Fibroblast of lung (primary cell): ENCODE data around the gene CHMP4A. TPM values are rescaled to one million over a fixed set of nuclear protein-coding genes. Genes with fewer than 3 reads are reported as not detected.

Source experiments
- DNase-seq, 2 donors: peaks; one replicate each; pipeline versions ENCODE4 v3.0.0 to v3.0.0-alpha.2; 2010; ENCODE audit warnings: low read depth in 2 of 2
- H2AFZ ChIP-seq: 2 replicates; pipeline ENCODE4 v1.5.1; 2012; ENCODE audit warnings: low read length, control low read depth, inconsistent platforms
- H3K27ac ChIP-seq: 2 replicates; pipeline ENCODE4 v1.5.1; 2011; ENCODE audit warnings: low read length, control low read depth; ENCODE audit not compliant: insufficient read depth
- H3K27me3 ChIP-seq: 2 replicates; pipeline ENCODE4 v1.5.1; 2011; ENCODE audit warnings: mild to moderate bottlenecking, low read length; ENCODE audit not compliant: control insufficient read depth, insufficient read depth
- H3K36me3 ChIP-seq: 2 replicates; pipeline ENCODE4 v1.5.1; 2011; ENCODE audit warnings: low read length; ENCODE audit not compliant: control insufficient read depth, insufficient read depth
- H3K4me1 ChIP-seq: 2 replicates; pipeline ENCODE4 v1.5.1; 2011; ENCODE audit warnings: low read length; ENCODE audit not compliant: control insufficient read depth, insufficient read depth; ENCODE audit errors: extremely low read depth
- H3K4me2 ChIP-seq: 2 replicates; pipeline ENCODE4 v1.5.1; 2011; ENCODE audit warnings: low read length, control low read depth; ENCODE audit not compliant: insufficient read depth; ENCODE audit errors: extremely low read depth
- H3K4me3 ChIP-seq, 4 experiments: fragments of 200-600 bp in 1 of 4; sonication (generic) in 1 of 4; replicated peaks in 1 of 4; 2 replicates each; pipeline ENCODE4 v1.5.1; 2011 to 2016; ENCODE audit warnings: low read length in 4 of 4, low read depth in 3 of 4, mild to moderate bottlenecking in 3 of 4, control low read depth in 2 of 4, inconsistent platforms in 1 of 4, mixed read lengths in 1 of 4; ENCODE audit not compliant: insufficient read depth in 1 of 4; ENCODE audit errors: control extremely low read depth in 1 of 4
- H3K79me2 ChIP-seq: 2 replicates; pipeline ENCODE4 v1.5.1; 2012; ENCODE audit warnings: mild to moderate bottlenecking, low read length, inconsistent platforms; ENCODE audit not compliant: control insufficient read depth, insufficient read depth
- H3K9ac ChIP-seq: 2 replicates; pipeline ENCODE4 v1.5.1; 2011; ENCODE audit warnings: mild to moderate bottlenecking, low read length, control low read depth; ENCODE audit not compliant: insufficient read depth
- H3K9me3 ChIP-seq: 2 replicates; pipeline ENCODE4 v1.5.1; 2012; ENCODE audit warnings: low read depth, low read length; ENCODE audit not compliant: control insufficient read depth, insufficient read depth
- H4K20me1 ChIP-seq: 2 replicates; pipeline ENCODE4 v1.5.1; 2011; ENCODE audit warnings: low read length; ENCODE audit not compliant: control insufficient read depth, insufficient read depth; ENCODE audit errors: extremely low read depth
- CTCF ChIP-seq, 2 donors: IDR thresholded peaks in 1 of 2; conservative IDR thresholded peaks in 1 of 2; 1 replicate in 1 of 2; 2 replicates in 1 of 2; pipeline ENCODE4 v1.5.1; 2011 to 2012; ENCODE audit warnings: low read length in 2 of 2, control low read depth in 1 of 2, inconsistent platforms in 1 of 2, low read depth in 1 of 2, mild to moderate bottlenecking in 1 of 2
- EZH2 ChIP-seq: IDR thresholded peaks from 2 replicates; pipeline ENCODE4 v1.5.1; 2012; ENCODE audit warnings: low read length, control low read depth, mild to moderate bottlenecking; ENCODE audit errors: missing control alignments
- polyA plus RNA-seq, 2 donors: library from polyadenylated mRNA; depleted of rRNA in 1 of 2; stranded (reverse) in 1 of 2; unstranded in 1 of 2; fragments of >200 nt; gene quantifications; 2 replicates each; pipeline ENCODE4 v1.2.1, GENCODE V29; 2011 to 2012; ENCODE audit warnings: missing spikeins in 1 of 2
- total RNA-seq: library from RNA; depleted of rRNA; stranded (reverse); fragments of >200 nt; gene quantifications from 2 replicates; pipeline ENCODE4 v1.2.1, GENCODE V29; 2014

The CHMP4A gene
- total and polyA plus RNA-seq, 2 donors (not counting 1 experiment from before 2014, with no cell fraction given): 22.1 to 96.8 TPM

GRCh38 chr14:24176599-24176998, 36.7 kb downstream of the CHMP4A start:
- H3K9me3 ChIP-seq: no peaks in the 10 kb centered on the region
- no peak for DNase-seq
- H3K36me3 ChIP-seq: peaks cover 28% of the 10 kb centered on the region
- no peak overlapping the region for H3K4me2 ChIP-seq
- TF ChIP-seq EZH2: no peak
- TF ChIP-seq CTCF (conservative IDR thresholded peaks at IDR 0.05 in 1 of 2, IDR thresholded peaks at IDR 0.05 in 1 of 2; ENCODE audit: low read depth in 1 of 2, low read length in 2 of 2): no peak
- H2AFZ ChIP-seq: no peak overlapping the region
- H3K27ac ChIP-seq: no peak overlapping the region
- no peak overlapping the region for H3K4me3 ChIP-seq
- no peak overlapping the region for H3K9ac ChIP-seq
- no peaks in the 10 kb centered on the region for H3K79me2 ChIP-seq
- H3K27me3 ChIP-seq: no peaks in the 10 kb centered on the region
- no peaks in the 10 kb centered on the region for H4K20me1 ChIP-seq
- no peaks in the 10 kb centered on the region for H3K4me1 ChIP-seq

GRCh38 chr14:24172871-24173281, 40.4 kb downstream of the CHMP4A start:
- no peaks in the 10 kb centered on the region for H3K79me2 ChIP-seq
- H3K36me3 ChIP-seq: peaks cover 11% of the 10 kb centered on the region
- DNase-seq: no peak
- H3K4me2 ChIP-seq: no peak overlapping the region
- H3K27ac ChIP-seq: no peak overlapping the region
- no peak overlapping the region for H3K9ac ChIP-seq
- H3K9me3 ChIP-seq: no peaks in the 10 kb centered on the region
- TF ChIP-seq CTCF (conservative IDR thresholded peaks at IDR 0.05 in 1 of 2, IDR thresholded peaks at IDR 0.05 in 1 of 2; ENCODE audit: low read depth in 1 of 2, low read length in 2 of 2): no peak
- TF ChIP-seq EZH2: no peak
- no peaks in the 10 kb centered on the region for H4K20me1 ChIP-seq
- H2AFZ ChIP-seq: no peak overlapping the region
- H3K27me3 ChIP-seq: no peaks in the 10 kb centered on the region
- no peaks in the 10 kb centered on the region for H3K4me1 ChIP-seq
- no peak overlapping the region for H3K4me3 ChIP-seq

GRCh38 chr14:24172261-24172860, 40.9 kb downstream of the CHMP4A start:
- no peak overlapping the region for H3K4me2 ChIP-seq
- peak overlapping the region in 1 of 4 experiments; percentile 44 for H3K4me3 ChIP-seq
- H3K9me3 ChIP-seq: no peaks in the 10 kb centered on the region
- H3K27me3 ChIP-seq: no peaks in the 10 kb centered on the region
- H3K27ac ChIP-seq: no peak overlapping the region
- H3K4me1 ChIP-seq: no peaks in the 10 kb centered on the region
- H4K20me1 ChIP-seq: no peaks in the 10 kb centered on the region
- H3K79me2 ChIP-seq: no peaks in the 10 kb centered on the region
- DNase-seq: no peak
- no peak overlapping the region for H2AFZ ChIP-seq
- TF ChIP-seq CTCF (conservative IDR thresholded peaks at IDR 0.05 in 1 of 2, IDR thresholded peaks at IDR 0.05 in 1 of 2; ENCODE audit: low read depth in 1 of 2, low read length in 2 of 2) (no peak), EZH2 (no peak)
- H3K36me3 ChIP-seq: peaks cover 11% of the 10 kb centered on the region
- no peak overlapping the region for H3K9ac ChIP-seq
